Body of pancreas (tissue), 4 donors: Measurements from ENCODE around the gene TTLL10. TPM values are rescaled to one million over a fixed set of nuclear protein-coding genes. Genes with fewer than 3 reads are reported as not detected.

Experiments
- ATAC-seq: fragments of 150-250 bp; one replicate; pipeline ENCODE4 v1.9.1; 2016
- DNase-seq, 4 donors: peaks; one replicate each; pipeline ENCODE4 v3.0.0-alpha.2; 2019
- H3K27ac ChIP-seq, 4 donors: fragments of 200-600 bp; sonication (generic); 1 replicate in 3 of 4; 2 replicates in 1 of 4; pipeline versions ENCODE4 v1.5.1 to v1.6.1; 2016 to 2019; ENCODE audit warnings: mild to moderate bottlenecking in 1 of 4, mixed read lengths in 1 of 4, moderate library complexity in 1 of 4
- H3K27me3 ChIP-seq, 2 donors: fragments of 200-600 bp; sonication (generic); one replicate each; pipeline ENCODE4 v1.6.0; 2016; ENCODE audit warnings: mild to moderate bottlenecking in 1 of 2
- H3K36me3 ChIP-seq, 2 donors: fragments of 200-600 bp; sonication (generic); replicated peaks in 1 of 2; 2 replicates each; pipeline ENCODE4 v1.5.1; 2016; ENCODE audit warnings: low read depth in 2 of 2; ENCODE audit not compliant: insufficient read depth in 1 of 2
- H3K4me1 ChIP-seq: fragments of 200-600 bp; sonication (generic); one replicate; pipeline ENCODE4 v1.6.0; 2016
- H3K4me3 ChIP-seq, 2 donors: fragments of 200-600 bp; sonication (generic); 1 replicate in 1 of 2; 2 replicates in 1 of 2; pipeline ENCODE4 v1.5.1; 2016 to 2019
- H3K9me3 ChIP-seq, 3 donors: fragments of 200-600 bp; sonication (generic); 1 replicate in 2 of 3; 2 replicates in 1 of 3; pipeline ENCODE4 v1.5.1; 2016
- POLR2A ChIP-seq, 3 donors: fragments of 450-650 bp; IDR thresholded peaks; one replicate each; pipeline ENCODE4 v1.6.1; 2016; ENCODE audit warnings: antibody characterized with exemption in 3 of 3, mild to moderate bottlenecking in 2 of 3
- WGBS, 2 donors: methylation state at CpG; one replicate each; pipeline ENCODE4 v1.1.5; 2017; 5-methylcytosine and 5-hydroxymethylcytosine counted together
- intact Hi-C: fragments of 100-400 bp; cut with DNase I; formaldehyde crosslinking; loops from one replicate; pipeline ENCODE4 v1.15.1; 2023
- total RNA-seq, 2 donors: library from RNA; depleted of rRNA; stranded (reverse); fragments of >200 nt; gene quantifications; one replicate each; pipeline ENCODE4 v1.1.0, GENCODE V29; 2016
- TF ChIP-seq, protein P1 (sequence below), 7 experiments: fragments of 450-650 bp in 4 of 7; fragments of 200-600 bp in 3 of 7; sonication (generic) in 3 of 7; IDR thresholded peaks; one replicate each; pipeline ENCODE4 v1.5.1; 2016 to 2019; ENCODE audit warnings: antibody characterized with exemption in 7 of 7

The TTLL10 gene
- total RNA-seq, 2 donors from 2014 or later: 0.66 to 0.78 TPM

DNA sequence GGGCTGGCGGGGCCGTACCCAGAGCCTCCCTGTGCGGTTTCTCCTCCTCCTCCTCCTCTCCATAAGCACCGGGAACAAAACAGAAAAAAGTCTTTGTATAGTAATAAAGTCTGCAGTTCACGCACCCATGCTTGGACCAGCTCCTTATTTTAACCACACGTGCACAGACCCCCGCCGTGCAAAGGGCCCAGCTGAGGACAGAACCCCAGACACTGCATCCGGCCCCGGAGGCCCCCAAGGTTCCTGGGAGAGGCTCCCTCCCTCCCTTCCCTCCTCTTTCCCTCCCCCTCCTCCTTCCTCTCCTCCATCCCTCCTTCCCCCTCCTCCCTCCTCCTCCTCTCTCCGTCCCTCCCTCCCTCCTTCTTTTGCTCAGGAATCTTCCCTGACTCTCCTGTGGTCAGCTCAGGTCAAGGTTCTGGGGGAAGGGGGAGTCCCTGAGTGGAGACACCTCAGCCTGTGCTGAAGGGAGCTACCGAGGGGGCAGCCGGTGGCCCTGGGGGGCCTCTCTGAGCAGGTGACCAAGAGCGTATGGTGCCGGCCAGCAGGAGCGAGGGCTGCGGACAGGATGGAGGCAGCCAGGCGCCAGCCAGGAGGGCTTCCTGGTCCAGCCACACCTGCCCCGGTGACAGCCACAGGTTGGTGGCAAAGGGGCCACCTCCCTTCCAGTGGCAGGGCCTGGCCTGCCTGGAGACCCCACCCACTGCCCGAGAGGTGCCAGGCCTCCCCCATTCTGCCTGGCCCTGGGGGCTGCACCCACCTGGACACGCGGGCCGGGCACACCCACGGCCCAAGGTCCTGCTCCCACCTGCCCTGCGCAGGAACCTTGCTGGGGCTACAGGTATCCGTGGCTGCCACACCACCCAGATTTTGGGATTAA lies 3.2 kb upstream of the TTLL10 start:
- H3K36me3 ChIP-seq: no peaks in the 10 kb centered on the region
- intact Hi-C loops: no loop called here
- DNase-seq: no peak
- no peak overlapping the region for H3K4me3 ChIP-seq
- H3K9me3 ChIP-seq: no peaks in the 10 kb centered on the region
- H3K4me1 ChIP-seq: peaks cover 33% of the 10 kb centered on the region
- no peak for ATAC-seq
- H3K27me3 ChIP-seq: no peaks in the 10 kb centered on the region
- H3K27ac ChIP-seq: no peak overlapping the region
- TF ChIP-seq, protein P1, sequence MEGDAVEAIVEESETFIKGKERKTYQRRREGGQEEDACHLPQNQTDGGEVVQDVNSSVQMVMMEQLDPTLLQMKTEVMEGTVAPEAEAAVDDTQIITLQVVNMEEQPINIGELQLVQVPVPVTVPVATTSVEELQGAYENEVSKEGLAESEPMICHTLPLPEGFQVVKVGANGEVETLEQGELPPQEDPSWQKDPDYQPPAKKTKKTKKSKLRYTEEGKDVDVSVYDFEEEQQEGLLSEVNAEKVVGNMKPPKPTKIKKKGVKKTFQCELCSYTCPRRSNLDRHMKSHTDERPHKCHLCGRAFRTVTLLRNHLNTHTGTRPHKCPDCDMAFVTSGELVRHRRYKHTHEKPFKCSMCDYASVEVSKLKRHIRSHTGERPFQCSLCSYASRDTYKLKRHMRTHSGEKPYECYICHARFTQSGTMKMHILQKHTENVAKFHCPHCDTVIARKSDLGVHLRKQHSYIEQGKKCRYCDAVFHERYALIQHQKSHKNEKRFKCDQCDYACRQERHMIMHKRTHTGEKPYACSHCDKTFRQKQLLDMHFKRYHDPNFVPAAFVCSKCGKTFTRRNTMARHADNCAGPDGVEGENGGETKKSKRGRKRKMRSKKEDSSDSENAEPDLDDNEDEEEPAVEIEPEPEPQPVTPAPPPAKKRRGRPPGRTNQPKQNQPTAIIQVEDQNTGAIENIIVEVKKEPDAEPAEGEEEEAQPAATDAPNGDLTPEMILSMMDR (IDR thresholded peaks at IDR 0.05): no peak
- no peak for TF ChIP-seq POLR2A (IDR thresholded peaks at IDR 0.05)
- 64 to 82% methylated on average over 19 to 25 of the region's 26 CpGs for WGBS, 2 donors

DNA sequence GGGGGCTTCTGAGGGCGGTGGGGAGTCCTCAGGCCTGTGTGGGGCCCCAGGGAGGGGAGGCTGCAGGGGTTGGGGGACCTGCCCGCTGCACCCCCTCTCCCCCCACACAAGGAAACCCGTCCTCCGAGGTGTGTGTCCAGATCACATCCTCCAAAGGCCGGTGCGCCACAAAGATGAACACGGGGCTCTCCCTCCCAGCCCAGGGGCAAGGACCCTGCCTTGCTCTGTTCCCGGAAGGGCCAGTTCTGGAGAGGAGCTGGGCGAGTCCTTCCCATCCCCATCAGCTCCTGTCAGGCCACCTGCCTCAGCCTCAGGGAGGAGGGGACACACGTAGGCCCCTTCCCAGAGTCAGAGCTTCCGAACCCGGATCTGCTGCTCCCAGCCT lies 2.5 kb upstream of the TTLL10 start:
- no peaks in the 10 kb centered on the region for H3K27me3 ChIP-seq
- H3K9me3 ChIP-seq: no peaks in the 10 kb centered on the region
- H3K36me3 ChIP-seq: no peaks in the 10 kb centered on the region
- TF ChIP-seq POLR2A (IDR thresholded peaks at IDR 0.05): no peak
- TF ChIP-seq, protein P1 (IDR thresholded peaks at IDR 0.05): no peak
- intact Hi-C loops: no loop called here
- H3K27ac ChIP-seq: no peak overlapping the region
- WGBS, 2 donors: 77 to 80% methylated on average over 1 to 12 of the region's 12 CpGs
- DNase-seq: no peak
- no peak overlapping the region for H3K4me3 ChIP-seq
- ATAC-seq: no peak
- H3K4me1 ChIP-seq: peaks cover 26% of the 10 kb centered on the region

DNA sequence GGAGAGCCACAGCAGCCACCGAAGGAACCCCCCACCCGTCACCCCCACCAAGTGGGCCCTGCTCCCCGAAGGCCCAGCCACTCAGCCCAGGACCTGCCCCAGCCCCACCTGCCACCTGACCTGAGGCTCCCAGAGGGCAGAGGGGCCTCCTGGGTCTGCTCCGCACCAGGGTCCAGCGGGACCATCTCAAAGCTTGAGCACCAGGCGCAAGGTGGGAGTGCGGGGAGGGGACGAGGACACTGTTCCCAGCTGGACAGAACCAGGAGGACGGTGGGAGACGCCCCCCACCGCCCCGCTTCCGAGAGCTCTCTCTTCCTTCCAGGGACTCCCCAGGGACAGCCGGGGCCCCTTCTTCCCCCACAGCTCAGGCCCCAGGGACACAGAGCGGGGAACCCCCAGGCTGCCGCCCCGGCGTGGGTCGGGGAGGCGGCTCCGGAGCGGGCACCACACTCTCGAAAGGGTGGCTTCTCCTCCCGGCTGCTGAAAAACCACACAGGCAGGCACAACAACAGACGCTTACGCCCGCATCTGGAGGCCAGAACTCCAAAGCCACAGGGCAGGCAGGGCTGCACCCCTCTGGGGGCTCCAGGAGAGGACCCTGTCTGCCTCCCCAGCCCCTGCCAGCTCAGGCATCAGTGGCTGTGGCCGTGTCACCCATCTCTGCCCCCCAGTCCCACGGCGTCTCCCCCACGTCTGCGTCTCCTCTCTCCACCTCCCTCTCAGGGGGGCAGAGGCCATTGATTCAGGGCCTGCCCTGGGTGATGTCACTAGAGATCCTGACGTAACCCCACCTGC lies 1.9 kb upstream of the TTLL10 start:
- no peak for ATAC-seq

DNA sequence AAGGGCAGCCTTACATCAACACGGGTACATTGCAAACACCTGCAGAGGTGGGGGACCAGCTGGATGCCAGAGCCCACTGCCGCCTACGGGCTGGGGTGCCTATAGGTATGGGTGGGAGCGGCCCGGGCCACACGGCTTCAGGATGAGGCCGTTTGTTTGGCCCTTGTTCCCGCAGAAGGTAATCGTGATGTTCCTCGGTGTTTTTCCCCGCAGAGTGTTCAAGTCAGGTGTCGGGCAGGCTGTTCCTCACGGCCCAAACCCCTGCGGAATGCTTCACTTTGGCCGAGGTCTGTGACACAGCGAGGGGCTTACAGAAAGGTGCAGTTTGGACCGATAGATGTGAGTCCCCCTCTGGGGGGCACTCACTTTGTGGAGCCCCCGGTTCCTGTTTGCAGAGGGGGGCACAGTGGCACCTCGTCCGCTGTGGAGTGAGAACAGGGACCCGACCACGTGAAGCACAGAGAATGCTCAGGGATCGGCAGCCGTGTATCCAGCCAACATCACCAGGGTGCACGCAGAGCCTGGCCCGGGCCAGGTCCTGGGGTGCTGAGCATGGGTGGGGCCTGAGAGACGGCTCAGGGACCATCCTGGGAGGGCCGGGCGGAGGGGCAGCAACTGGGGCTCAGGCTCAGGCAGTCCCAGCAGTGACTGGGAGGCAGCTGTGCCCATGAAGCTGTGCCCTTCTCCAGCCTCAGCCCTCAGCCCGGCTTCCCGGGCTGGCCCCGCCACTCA lies 453 bp upstream of the TTLL10 start:
- H3K27ac ChIP-seq: no peak overlapping the region
- H3K27me3 ChIP-seq: no peaks in the 10 kb centered on the region
- H3K36me3 ChIP-seq: no peaks in the 10 kb centered on the region
- peak in 1 of 4 donors; percentile 8 for DNase-seq
- H3K4me1 ChIP-seq: peaks cover 7% of the 10 kb centered on the region
- TF ChIP-seq POLR2A (IDR thresholded peaks at IDR 0.05): no peak
- TF ChIP-seq, protein P1 (IDR thresholded peaks at IDR 0.05): no peak
- no peaks in the 10 kb centered on the region for H3K9me3 ChIP-seq
- WGBS, 2 donors: 77% methylated on average over 22 to 23 of the region's 32 CpGs
- intact Hi-C loops: no loop called here
- ATAC-seq: no peak
- H3K4me3 ChIP-seq: no peak overlapping the region

More for the DNA sequence above, 1.9 kb upstream of the TTLL10 start:
- DNase-seq: peak in 2 of 4 donors; percentile 12 to 14
- peaks cover 22% of the 10 kb centered on the region for H3K4me1 ChIP-seq
- no peak overlapping the region for H3K27ac ChIP-seq
- no peak overlapping the region for H3K4me3 ChIP-seq
- TF ChIP-seq, protein P1 (IDR thresholded peaks at IDR 0.05): no peak
- no peak for TF ChIP-seq POLR2A (IDR thresholded peaks at IDR 0.05)
- no peaks in the 10 kb centered on the region for H3K9me3 ChIP-seq
- H3K36me3 ChIP-seq: no peaks in the 10 kb centered on the region
- H3K27me3 ChIP-seq: no peaks in the 10 kb centered on the region
- intact Hi-C loops: no loop called here
- 87 to 96% methylated on average over 6 to 29 of the region's 33 CpGs for WGBS, 2 donors
